ENCODE data around the gene RANBP1.

Gene RANBP1

GRCh38 chr22:20109411-20110358, 6.2 kb upstream of the RANBP1 start:
- DNase-seq: peak; percentile 36

- peak; percentile 14 for DNase-seq
These were observed 5.4 kb upstream of the RANBP1 start for GRCh38 chr22:20110359-20110985.

GRCh38 chr22:20111045-20111688, 4.7 kb upstream of the RANBP1 start:
- peak; percentile 23 for DNase-seq

DNA sequence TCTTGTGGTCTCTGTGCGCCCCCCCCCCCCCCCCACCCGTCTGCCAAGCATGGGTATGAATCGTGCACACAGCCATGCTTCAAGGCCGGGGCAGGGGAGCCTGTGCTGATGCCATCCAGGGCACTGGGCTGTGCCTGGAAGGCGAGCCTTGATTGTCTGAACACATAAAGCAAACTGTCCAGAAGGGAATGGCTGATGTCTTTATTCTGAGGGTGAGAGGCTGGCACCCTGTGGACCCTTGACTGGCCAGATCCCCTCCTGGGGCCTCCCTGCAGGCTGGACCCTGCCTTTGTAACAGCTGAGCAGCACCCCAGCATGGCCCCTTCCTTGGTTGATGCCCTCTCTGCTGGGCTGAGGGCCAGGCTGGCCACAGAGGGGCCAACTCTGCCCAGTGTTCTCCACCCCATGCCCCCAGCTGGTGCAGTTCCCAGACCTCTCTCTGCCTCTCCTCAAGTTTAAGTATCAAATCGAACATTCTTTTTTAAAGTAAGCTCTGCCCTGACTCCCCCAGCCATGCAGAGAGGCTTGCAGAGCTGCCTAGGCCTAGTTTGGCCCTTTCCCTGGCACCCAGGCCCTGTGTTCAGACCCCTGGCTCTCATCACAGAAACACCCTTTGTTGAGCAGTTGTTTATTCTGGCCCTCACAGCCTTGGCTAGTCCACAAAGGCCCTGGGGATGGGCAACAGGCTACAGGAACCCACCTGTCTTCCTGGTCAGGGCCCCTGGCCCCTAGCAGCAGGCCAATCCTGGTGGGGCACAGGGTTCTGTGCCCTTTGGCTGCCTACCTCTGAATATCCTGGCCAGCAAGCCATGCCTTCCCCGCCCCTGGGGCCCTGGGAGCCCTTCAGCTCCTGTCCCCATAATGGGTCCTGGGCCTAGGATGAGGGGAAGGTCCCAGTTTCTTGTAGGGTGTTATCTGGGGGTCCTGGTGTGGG, 3.9 kb upstream of the RANBP1 start:
- DNase-seq: peak; percentile 32

DNA sequence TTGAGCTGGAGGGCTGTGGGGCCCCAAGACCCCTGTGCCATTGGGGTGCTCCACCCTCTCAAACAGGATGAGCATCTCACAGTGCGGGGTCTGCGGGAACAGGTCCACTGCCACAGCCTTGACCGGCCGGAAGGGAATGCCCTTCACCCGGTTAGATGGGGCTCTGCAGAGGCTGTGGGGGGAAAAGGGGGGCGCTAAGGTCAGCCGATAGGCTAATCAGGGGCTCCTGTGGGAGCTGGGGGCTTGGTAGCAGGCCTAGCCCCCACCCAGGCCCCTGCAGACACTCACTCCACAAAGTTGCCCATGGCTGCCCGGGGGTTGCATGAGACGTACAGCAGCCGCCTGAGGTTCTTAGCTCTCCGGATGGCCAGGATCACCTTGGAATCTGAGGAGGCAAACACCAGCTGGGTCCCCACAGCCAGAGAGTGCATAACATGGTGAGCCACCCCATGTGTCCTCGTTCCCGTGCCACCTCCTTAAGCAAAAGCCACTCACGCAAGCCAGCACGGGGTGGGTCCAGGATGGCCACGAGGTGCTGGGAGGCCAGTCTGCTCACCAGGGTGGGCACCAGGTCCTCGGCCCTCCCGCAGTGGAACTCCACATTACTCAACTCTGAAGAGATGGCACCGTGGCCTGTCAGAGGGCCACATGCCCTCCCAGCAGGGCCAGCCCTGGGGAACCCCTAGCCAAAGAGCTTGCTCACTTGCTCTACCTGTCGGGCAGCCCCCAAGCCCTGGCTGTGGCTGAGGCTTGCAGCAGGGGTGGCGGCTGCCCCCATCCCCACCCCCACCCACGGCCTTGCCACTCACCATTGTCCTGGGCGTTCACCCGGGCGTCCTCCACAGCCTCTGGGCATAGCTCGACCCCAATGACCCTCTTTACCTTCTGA, 3.0 kb upstream of the RANBP1 start:
- DNase-seq: peak; percentile 32

- peak; percentile 28 for DNase-seq
These were observed 2.2 kb upstream of the RANBP1 start for GRCh38 chr22:20113551-20114310.

DNA sequence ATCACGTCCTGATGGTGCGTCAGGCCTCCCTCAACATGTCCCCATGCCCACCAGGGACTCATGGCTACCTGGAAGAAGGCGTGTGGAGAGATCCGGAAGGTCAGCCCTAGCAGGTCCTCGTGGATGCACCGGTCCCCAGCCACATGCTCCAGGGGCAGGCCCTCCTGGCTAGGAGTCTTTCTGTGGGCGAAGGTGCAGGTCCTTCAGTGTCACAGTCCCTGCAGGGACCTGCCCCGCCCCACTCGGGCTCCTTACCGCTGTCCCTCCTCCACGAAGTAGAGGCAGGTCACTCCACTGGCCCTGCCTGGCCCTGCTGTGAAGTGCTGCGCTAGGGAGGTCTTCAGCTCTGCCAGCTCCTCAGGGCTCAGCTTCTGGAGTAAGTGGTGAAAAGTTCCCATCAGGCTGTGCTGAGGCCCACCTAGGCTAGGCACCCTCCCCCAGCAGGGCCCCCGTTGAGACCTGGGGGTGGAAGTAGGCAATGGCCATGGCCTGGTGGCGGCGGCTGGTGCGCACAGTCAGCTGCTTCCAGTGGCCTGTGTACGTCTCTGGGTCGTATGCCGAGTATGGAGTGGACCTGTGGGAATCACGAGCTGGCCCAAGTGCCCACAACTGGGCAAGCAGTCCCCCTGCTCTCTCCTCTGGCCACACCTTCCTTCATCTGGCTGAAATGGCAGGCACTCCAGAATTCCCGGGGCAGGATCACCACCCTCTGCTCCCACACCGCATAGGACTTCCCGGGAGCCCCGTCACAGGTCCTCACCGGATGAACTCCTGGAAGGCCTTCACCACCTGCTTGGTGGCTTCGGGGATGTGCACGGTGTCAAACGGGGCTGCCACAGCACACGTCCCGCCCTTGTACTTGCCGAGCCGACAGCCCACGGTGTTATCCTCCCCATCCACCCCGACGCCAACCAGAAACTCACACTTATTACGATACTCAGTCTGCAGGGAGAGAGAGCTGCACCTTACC, 1.1 kb upstream of the RANBP1 start:
- DNase-seq: peak; percentile 40

- peak; percentile 42 for DNase-seq
These were observed 559 bp downstream of the RANBP1 start for GRCh38 chr22:20116376-20116950.

DNA sequence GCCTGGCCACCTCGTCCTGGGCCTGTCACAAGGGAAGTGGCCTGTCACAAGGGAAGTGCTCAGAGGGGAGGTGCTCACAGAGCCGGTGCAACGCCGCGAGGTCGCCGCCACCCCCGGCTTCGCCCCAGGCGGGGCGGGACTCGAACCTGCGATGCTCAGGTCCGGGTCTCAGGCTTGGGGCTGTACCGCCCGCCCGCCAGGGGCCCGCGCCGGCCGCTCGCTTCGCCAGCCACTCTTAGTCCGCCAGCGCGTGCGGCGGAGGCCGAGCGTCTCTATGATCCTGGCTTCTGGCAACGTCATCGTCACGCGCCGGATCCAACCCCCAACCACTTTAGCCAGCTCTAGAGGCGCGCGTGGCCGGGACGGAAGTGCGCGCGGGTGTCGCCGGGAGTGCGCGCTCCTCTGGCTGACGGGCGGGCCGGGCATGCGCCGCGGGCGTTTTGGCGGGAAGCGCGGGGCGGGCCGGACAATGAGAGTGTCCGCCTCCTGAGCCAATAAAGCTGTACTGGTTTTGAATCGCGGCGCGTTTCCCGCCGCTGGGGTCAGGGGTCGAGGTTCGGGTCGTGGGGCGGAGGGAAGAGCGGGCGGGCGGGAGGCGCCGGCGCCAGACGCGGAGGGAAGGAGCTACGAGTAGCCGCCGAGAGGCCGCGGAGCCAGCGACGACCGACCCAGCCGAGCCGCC, 1.2 kb downstream of the RANBP1 start, which contains the start of gene TRMT2A:
Gene TRMT2A, minus strand, starts transcription at position 276 of the 682 bp plus-strand sequence. CDS start 320 bp downstream, outside the sequence.
- DNase-seq: peak; percentile 98

GRCh38 chr22:20117633-20118299, 1.9 kb downstream of the RANBP1 start:
- peak; percentile 56 for DNase-seq

DNA sequence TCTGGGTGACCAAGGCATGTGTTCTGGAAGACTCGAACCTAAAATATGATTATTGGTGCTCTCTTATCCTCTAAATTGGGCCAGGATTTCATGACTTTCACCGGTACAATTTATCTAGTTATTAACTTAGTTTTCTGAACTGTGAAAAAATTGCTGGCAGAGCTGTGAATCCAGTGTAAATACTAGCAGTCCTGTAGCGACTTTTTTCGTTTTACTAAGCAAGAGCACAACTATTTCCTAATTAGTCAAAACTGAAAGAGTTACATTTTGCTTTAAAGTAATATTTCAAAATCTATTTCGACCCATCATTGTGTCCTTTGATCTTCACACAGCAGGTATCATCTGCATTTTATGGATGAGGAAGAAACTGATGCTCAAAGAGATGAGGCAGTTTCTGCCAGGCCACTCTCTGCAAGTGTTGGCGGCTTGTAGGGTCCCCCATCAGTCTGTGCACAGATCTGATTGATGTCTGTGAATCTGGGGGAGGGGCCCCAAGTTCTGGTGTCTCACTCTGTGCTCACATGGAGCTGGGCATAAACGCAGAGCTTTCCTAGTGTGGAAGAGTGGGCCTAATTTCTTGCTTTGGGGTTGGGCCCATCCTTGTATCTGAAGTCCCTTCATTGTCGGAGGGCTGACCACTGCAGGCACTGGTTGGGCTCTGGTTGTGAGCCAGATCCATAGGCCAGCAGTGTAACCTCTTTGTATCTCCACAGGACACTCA, 2.6 kb downstream of the RANBP1 start:
- DNase-seq: peak; percentile 23

- no peak for DNase-seq
These were observed 6.0 kb downstream of the RANBP1 start for GRCh38 chr22:20121856-20122415.

DNA sequence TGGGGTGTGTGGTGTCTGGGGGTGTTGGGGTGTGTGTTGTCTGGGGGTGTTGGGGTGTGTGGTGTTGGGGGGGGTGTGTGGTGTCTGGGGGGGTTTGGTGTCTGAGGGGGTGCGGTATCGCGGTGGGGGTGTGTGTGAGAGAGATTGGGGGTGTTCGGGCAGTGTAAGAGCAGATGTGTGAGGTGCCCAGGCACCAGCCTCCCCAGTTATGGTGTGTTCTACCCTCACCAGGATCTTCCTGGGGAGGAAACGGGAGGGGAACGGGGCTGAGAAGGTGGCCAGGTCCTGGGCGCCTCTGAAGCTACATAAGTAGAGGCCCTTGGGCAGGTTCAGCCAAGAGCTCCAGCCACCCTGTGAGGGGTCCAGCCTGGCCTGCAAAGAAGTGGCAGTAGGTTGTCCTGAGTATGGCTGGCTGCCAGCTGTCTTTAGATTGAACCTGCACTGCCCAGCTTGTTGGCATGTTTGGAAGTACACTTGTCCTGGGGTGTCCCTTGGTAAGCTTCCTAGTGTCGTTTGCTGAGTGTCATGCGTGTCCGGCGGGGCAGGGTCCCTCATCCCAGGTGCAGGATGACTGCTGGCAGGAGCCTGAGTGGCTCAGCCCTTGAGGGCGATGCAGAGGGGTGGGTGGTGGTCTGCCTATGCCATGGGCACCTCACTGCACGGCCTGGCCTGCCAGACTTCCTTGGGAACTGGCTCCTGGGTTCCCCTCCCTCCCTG, 7.6 kb downstream of the RANBP1 start:
- no peak for DNase-seq

DNA sequence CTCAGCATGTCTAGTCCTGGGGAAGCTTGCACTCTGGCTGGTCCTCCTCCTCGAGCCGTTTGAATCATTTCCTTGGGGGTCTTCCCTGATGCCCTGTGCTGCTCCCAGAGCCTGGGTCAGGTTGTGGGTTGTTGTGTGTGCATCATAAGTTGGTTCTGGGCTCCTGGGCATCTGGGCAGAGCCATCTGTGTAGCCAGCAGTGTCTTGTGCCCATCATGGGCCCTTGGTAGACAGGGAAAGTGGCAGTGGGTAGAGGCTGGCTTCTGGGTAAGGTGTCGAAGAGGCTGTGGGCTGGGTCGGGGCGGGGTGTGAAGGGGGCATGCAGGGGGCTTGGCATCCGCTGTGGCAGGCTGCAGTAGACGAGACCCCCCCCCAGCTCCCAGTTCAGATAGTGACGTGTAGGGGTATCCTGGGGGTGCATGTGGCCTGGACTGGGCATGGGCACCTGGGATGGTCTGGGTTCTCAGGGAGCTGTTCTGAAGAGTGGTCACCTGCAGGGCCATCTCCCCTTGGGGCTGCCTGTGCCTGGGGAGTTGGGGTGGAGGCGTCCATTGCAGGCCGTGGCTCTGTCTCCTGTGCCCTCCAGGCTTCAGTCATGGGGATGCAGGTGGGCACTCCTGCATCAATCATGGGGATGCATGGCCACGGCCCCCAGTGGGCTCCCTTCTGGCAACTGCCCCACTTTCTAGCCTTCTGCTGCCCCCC, 8.3 kb downstream of the RANBP1 start:
- DNase-seq: no peak

All from left hindlimb (tissue), 1 donor.